ENCODE results near the gene GHRHR.
A peak's percentile ranks its signal among the peaks of the same experiment; 100 is the strongest.

Gene GHRHR

GRCh38 chr7:30968747-30969603 lies 5.2 kb downstream of the GHRHR start:
- DNase-seq = no peak

- no peak for DNase-seq
These were observed 5.8 kb downstream of the GHRHR start for GRCh38 chr7:30969604-30969970.

GRCh38 chr7:30970074-30970473 lies 6.3 kb downstream of the GHRHR start:
- DNase-seq = no peak

- no peak for DNase-seq
These were observed 6.9 kb downstream of the GHRHR start for GRCh38 chr7:30970594-30971094.

GRCh38 chr7:30971440-30971839 lies 7.7 kb downstream of the GHRHR start:
- DNase-seq = no peak

GRCh38 chr7:30971840-30972563 lies 8.2 kb downstream of the GHRHR start:
- DNase-seq = no peak

- DNase-seq = no peak
These were observed 9.5 kb downstream of the GHRHR start for GRCh38 chr7:30973292-30973691.

GRCh38 chr7:30973791-30974604 lies 10.2 kb downstream of the GHRHR start:
- DNase-seq = no peak

GRCh38 chr7:30974605-30975255 lies 11.0 kb downstream of the GHRHR start:
- DNase-seq = no peak

- no peak for DNase-seq
These were observed 11.6 kb downstream of the GHRHR start for GRCh38 chr7:30975256-30975899.

GRCh38 chr7:30976381-30976780 lies 12.6 kb downstream of the GHRHR start:
- DNase-seq = no peak

- no peak for DNase-seq
These were observed 13.5 kb downstream of the GHRHR start for GRCh38 chr7:30977222-30977621.

GRCh38 chr7:30977896-30978564 lies 14.3 kb downstream of the GHRHR start:
- DNase-seq = no peak

- DNase-seq = no peak
These were observed 15.3 kb downstream of the GHRHR start for GRCh38 chr7:30979027-30979426.

- no peak for DNase-seq
These were observed 16.4 kb downstream of the GHRHR start for GRCh38 chr7:30980194-30980593.

- no peak for DNase-seq
These were observed 17.0 kb downstream of the GHRHR start for GRCh38 chr7:30980751-30981150.

GRCh38 chr7:30983042-30983913 lies 19.5 kb downstream of the GHRHR start:
- DNase-seq = peak; percentile 82

GRCh38 chr7:30983914-30984247 lies 20.1 kb downstream of the GHRHR start:
- DNase-seq = no peak

- peak; percentile 50 for DNase-seq
These were observed 20.8 kb downstream of the GHRHR start for GRCh38 chr7:30984359-30985107.

GRCh38 chr7:30985756-30986155 lies 22.0 kb downstream of the GHRHR start:
- no peak for DNase-seq
